Measurements from ENCODE around the gene IGSF6.
"Not testable (repeated sequence)": the region's sequence is repeated elsewhere in the genome, so short reads cannot be mapped to it uniquely, and the experiment has no call there.

Gene IGSF6

DNA sequence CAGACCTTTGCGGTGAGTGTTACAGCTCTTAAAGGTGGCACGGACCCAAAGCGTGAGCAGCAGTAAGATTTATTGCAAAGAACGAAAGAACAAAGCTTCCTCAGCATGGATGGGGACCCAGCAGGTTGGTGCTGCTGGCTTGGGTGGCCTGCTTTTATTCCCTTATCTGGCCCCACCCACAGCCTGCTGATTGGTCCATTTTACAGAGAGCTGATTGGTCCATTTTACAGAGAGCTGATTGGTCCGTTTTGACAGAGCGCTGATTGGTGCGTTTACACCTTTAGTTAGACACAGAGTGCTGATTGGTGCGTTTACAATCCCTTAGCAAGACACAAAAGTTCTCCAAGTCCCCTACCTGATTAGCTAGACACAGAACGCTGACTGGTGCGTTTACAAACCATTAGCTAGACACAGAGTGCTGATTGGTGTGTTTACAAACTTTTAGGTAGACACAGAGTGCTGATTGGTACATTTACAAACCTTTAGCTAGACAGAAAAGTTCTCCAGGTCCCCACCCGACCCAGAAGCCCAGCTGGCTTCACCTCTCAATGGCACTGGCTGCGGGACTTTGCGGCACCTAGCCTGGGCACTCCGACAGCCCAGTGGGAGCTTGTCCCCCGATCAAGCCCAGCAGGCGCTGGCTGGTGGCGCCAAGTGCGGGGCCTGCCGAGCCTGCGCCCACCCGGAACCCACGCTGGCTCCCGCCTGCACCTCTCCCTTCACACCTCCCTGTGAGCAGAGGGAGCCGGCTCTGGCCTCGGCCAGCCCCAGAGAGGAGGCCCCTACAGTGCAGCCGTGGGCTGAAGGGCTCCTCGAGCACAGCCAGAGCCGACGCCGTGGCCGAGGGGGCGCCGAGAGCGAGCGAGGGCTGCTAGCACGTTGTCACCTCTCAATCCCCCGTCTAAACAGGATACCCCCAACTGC lies 22.5 kb downstream of the IGSF6 start:
- DNase-seq, result not testable (repeated sequence)

DNA sequence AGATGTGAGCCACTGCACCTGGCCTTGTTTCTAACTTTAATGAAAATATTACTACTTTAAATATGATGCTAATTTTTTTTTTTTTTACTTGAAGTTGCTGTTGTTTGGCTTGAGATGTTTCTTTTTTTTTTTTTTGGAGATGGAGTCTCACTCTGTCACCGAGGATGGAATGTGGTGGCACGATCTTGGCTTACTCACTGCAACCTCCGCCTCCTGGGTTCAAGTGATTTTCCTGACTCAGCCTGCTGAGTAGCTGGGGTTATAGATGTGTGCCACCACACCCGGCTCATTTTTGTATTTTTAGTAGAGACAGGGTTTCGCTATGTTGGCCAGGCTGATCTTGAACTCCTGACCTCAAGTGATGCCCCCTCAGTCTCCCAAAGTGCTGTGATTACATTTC lies 23.6 kb downstream of the IGSF6 start:
- no peak for DNase-seq

DNA sequence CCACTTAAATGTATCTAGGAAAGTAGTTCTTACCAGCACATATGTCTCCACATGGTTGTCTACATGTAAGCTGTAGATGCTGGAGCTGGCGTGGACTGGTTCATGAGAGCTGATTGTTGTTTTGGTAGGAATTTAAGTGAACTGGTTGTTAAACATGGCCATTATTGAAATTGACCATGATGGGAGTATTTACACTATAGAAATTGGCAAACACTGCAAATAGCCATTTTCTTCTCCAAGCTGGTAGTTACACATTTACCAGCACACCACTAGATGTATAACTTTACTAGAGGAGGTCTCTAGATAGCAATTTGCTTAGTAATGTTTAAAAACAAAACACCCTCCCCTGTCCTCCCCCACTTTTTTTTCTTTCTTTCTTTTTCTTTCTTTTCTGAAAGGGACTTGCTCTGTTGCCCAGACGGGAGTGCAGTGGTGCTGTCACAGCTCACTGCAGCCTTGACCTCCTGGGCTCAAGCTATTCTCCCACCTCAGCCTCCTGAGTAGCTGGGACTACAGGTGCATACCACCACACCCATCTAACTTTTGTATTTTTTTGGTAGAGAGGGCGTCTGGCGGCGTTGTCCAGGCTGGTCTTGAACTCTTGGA lies 24.2 kb downstream of the IGSF6 start:
- no peak for DNase-seq

DNA sequence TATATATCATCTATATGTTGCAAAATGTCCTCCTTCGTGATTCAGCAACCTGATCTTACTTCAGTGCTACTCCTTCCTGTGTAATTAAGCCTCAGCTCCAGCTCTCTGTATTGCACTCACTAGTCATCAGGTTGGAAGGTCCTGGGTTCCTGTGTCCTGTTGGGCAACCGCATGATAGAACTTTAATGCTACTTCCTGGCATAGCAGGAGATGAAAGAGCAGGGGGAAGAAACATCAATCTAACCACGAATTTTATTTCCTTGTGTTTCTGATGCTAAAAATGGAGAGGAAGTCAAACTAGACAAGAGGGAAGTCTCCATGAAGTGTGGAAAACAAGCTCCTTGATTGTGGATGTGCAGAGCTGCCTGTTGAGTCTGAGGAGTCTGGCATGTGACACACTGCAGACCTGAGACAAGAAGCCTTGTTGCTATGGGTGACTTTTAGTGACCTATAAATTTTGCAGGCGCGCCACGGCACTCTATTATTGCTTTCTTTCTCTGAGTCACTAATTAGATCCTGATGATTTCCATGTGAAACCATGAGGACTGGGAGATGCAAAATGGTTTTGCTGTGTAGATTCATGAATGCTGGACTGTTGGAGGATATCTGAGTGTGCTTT lies 25.6 kb downstream of the IGSF6 start:
- no peak for DNase-seq

DNA sequence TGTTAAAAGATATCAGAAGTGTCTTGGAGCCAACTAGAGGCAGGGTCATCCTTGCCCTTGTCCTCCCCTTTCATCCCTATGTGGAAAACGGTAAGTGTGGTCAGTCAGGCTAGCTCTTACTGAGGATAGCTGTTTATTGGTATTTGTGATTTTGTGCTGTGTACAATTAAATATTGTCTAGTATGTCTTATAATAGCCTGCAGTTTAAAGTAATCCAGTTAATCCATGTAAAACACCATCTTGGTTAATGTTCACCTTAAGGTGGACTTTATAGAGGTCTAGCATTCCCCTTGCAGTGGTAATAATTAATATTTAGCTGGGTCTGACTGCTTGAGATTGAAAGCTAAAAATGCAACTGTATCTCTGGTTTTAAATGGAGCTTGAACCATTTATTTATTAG lies 27.4 kb downstream of the IGSF6 start:
- no peak for DNase-seq

DNA sequence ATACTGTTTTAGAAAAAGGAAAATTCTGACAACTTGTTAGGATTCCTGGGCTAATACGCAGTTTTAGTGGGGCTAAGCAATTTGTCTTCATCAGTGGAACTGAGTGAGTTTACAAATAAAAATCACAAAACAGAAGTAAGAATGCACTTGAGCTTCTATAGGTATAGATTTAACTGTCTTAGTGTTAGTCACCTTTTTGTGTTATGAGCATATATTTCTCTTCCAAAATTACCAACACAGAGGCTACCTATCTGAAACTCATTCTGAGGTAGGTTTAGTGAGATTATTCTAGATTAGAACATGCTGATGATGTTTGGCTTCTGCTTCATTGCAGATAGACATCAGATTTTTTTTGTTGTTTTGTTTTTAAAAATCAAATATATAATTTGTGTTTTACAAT lies 29.9 kb downstream of the IGSF6 start:
- DNase-seq, result no peak

DNA sequence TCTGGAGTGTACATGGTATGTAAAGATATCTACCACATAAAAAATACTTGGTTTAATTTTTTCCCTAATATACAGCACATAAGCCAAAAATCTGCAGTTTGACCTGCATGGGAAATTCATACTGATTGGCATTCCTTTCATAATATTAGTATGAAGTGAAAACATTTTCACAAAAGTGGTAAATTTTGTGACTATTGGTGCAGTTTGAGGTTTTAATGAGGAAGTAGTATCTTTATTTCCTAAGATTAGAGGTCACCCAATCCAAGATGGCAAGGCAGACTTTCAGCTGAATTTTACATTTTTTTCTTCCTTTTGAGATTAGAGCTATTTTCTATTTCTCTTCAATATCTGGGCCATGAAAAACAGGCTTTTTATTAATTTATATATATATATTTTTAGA lies 31.8 kb downstream of the IGSF6 start:
- DNase-seq, result no peak

DNA sequence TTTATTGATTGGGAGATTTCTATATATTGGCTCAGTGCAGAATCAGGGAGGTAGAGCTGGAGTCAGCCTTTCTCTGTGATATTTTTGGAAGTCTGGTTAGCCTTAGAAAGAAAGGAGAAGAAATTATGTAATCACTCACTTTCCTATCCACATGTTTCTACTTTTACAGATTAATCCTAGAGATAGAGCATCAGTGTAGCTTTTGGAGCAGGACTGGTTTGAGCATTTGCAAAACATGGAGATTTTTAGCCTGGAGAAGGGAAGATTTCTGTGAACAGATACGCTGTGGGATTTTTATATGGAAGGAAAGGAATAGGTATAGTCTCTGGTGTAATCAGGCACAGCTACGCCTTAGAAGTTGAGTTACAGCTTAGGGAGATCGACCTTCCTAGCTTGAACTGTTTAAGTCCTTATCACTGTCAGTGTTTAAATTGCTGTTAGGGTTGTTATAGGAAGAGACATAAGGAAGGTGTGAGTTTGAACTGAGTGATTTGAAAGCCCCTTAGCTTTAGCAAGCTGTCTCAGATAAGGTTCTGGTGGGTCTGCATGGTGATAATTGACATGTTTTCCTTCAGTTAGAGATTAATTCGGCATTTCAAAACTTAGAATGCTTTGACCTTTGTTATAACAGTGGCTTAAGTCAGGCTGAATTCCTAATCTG lies 32.5 kb downstream of the IGSF6 start:
- DNase-seq, result no peak

DNA sequence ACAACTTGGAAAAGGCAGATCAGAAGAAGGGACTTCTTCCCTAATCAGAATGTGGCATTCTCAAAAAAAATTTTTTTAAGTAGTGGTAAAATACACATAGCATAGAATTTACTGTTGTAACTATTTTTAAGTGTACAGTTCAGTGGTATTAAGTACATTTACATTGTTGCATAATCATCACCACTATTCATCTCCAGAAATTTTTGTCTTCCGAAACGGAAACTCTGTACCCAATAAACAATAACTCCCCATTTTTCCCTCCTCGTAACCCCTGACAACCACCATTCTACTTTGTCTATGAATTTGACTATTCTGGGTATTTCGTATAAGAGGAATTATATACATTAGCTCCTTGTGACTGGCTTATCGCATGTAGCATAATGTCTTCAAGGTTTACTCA lies 34.1 kb downstream of the IGSF6 start:
- no peak for DNase-seq

DNA sequence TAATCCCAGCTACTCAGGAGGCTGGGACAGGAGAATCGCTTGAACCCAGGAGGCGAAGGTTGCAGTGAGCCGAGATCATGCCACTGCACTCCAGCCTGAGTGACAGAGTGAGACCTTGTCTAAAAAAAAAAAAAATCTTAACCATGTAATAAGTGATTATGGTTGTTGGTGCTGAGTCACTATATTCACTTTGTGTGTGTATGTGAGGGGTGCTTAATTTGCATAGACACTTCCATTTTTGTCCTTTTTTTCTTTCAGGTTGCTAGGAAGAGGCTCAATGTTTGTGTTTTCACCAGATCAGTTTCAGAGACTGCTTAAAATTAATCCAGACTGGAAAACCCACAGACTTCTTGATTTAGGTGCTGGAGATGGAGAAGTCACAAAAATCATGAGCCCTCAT lies 34.8 kb downstream of the IGSF6 start:
- DNase-seq, result no peak

DNA sequence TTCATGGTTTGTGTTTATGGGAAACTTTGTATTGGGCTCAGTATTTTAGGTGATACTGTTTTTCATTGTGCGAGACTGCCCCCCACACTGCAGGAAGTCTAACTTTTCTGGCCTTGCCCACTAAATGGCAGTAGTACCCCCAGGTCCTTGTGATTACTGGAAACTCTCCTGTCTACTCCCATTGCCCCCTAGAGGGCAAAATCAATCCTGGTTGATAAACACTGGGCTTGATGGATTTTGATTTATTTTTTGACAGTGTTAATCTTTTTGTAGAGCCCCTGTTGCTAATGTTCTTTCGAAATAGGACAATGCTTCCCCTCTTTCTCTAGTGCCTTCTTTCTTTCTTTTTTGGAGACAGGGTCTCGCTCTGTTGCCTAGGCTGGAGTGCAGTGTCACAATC lies 37.5 kb downstream of the IGSF6 start:
- no peak for DNase-seq

DNA sequence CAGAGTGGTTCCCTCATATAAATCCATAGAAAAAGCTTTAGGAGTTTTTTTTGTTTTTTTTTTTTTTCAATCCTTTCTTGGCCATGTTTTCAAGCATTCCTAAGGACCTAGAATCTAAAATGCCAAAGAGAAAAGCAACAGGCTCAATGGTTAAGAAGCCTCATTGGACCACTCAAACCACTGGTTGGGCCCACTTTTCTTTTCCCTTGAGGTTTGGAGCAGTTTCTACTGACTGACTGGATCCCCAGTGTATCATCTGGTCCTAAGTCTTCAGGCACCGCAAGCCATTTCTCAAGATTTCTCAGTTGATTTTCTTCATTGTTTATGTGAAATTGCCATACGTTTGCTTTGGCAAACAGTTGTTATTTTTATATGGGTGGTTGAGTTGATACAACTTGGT lies 38.6 kb downstream of the IGSF6 start:
- no peak for DNase-seq

DNA sequence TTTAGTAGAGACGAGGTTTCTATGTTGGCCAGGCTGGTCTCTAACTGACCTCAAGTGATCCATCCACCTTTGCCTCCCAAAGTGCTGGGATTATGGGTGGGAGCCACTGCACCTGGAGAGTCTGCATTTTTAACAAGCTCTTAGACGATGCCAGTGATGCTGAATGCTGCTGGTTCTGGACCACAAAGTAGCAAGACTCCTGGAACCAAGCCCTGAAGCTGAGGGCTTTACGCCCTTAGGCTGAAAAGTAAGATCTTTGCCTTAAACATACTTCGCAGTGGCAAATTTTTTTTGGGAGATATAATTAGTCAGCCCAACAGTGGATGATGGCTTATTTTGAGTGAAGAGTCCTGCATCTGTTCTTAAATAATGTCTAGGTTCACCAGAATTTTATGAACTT lies 39.0 kb downstream of the IGSF6 start:
- no peak for DNase-seq

DNA sequence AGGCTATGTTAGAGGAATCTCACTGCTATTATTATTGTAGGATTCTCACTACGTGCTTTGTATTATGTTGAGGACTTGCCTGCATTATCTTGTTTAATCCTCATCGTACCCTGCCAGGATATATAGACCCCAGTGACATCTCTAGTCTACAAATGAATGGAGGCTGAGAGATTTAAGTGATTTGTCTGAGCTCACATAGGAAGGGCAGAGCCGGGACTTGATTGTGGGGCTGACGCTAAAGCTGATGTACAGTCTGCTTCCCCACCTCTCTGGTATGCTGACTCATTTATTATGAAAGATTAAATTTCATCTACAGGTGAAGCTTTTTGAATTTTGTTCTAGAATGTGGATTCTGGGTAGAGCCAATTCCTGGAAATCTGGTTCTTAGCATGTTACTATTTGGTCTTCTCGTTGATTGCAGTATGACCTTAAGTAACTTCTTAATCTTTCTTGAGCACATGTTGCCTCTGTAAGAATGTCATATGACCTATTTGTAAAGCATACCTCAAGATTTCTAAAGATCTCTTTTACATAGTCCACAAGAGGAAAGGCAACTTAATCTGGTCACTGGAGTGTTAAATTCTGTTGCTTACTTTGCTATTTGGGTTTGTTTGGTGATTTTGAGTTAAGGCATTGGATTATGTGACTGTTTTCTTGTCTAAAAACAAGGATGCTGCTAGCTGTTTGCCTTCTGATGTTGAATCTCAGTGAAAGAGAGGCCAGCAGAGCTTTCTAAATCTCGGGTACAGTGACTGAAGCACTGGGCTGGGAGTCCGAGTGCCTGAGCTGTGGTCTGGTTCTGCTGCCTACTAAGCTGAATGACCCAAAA lies 40.6 kb downstream of the IGSF6 start:
- no peak for DNase-seq

DNA sequence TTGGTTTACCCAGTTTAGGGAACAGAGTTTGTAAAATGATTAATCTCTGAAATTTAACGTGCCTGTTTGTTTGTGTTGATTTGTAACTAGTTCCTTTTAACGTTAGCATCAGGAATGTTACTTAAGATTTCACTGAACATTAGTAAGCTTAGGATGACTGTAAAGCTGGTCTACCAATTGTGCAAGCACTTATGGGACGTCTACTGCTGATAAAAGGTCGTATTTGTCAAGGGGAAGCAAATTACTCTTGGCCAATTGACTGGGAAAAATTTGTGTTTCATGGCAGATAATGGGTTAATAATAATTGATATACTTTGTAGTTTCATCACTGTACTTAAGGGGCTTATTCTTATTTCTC lies 41.2 kb downstream of the IGSF6 start:
- DNase-seq, result no peak

DNA sequence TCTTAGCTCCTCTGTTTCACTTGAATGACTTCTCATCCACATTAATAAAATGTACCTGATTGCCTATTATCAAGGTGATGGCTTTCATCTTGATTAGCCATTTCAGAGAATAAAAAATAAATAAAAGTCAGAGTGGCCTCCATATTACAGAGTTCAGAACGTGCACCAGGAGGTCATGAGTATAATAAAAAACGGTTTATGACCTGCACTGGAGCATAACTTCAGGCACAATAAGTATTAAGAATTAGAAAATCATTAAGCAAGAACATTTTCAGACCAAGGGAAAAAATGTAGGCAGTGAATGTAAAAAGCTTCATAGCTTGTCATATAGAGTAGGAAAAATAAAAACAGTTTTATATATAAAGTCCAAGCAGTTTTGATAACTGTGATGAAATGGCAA lies 41.6 kb downstream of the IGSF6 start:
- DNase-seq, result no peak

DNA sequence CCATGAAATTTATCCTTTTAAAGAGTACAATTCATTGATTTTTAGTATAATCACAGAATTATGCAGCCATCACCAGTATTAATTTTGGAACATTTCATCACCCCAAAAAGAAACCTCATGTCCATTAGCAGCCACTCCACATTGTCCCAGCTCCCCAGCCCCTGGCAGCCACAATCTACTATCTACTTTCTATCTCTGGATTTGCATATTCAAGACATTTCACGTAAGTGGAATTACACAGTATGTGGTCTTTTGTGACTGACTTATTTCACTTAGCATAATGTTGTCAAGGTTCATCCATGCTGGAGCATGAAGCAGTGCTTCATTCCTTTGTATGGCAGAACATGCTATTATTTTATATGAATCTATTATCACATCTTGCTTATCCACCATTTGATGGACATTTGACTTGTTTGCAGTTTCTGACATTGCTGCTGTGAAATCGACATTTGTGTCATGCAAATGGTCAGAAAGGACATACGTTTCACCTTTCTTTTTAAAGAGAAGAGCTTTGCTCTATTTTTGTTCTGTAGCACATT lies 42.3 kb downstream of the IGSF6 start:
- DNase-seq, result no peak

DNA sequence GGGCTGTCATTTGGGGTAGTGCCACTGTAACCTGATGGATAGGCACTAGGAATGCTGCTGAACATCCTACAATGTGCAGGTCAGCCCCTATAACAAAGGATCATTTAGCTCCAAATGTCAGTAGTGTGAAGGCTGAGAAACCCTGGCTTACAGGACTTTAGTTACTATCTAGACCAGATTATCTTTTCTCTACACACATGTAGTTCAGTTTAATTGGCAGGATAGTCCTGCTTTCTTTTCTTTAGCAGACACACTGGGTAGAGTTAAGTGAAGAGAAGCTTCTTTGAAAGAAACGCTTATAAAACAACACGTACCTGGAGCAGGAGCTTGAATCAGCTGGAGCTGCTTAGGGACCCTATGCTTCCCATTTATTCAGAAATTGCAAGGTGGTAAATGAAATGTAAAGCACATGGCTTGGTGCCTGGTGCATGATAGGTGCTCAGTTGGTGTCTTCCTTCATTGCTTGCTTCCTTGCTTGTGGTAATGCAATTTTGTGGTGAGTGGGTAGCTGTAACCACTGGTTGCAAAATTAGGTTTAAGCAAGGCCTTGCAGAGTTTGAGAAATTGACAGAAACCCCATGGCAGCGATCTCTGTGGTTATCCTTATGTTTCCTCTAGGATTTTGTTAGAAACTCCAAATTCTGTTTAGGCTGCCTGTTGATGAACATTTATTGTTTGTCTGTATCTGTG lies 43.6 kb downstream of the IGSF6 start:
- no peak for DNase-seq

DNA sequence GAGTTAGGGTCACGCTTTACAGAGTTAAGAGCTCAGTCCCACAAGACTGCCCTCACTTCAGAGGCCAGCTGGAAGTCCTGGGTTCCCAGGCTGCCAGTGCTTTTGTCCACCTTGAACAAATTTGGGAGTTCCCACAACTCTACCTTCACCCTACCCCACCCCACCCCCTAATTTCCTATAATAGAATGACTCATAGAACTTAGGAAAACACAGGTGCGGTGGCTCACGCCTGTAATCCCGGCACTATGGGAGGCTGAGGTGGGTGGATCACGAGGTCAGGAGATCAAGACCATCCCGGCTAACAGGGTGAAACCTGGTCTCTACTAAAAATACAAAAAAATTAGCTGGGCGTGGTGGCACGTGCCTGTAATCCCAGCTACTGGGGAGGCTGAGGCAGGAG lies 46.6 kb downstream of the IGSF6 start:
- not testable (repeated sequence) for DNase-seq

DNA sequence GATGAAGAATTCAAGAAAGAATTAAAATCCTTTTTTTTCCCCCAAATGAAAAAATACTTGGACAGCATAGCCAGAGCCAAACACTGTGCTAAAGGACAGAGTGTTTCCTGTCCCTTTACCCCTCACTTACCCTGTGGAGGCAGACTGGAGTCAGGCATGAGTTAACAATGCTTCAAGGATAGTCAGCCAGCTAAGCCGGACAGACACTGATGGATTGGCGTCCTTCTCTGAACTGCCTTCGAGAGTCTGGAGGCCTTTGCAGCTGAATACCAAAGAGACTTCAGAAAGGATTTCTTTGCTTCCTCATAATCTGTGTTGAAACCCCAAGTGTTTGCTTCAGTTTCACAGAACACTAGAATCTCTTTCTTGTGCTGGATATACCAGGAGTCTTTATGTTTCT lies 48.5 kb downstream of the IGSF6 start:
- no peak for DNase-seq

DNA sequence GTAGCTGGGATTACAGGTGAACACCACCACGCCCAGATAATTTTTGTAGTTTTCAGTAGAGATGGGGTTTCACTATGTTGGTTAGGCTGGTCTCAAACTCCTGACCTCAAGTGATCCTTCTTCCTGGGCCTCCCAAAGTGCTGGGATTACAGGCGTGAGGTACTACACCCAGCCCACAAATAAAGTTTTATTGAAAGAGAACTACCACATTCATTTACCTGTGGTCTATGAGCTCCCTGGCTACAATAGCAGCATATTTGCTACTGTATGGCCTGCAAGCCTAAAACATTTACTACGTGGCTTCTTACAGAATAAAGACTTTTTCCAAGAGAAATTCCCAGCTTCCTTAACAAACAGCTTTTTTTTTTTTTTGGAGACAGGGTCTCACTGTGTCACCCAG lies 49.6 kb downstream of the IGSF6 start:
- DNase-seq, result no peak

Data from right kidney (tissue), 1 donor.